ENCODE data around the gene TMTC4.

DNA sequence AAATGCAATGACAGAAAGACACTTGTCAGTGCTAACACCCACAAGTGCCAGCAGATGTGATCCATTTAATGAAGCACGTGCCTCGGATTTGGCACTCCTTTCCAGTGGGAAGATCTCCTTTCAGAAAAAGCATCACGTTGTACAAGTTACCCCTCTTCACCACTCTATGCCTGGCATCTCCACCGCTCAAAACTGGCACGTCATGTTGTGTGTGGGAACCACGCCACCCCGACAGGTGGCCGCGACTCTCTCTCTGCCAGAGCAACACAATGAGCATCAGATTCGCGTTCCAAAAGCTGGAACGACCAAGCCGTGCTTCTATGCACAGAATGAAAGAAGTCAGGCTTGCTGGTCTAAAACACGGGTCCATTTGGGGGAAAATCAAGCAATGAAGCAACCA is 24.3 kb downstream of the TMTC4 start:
- TF ChIP-seq, protein P1, sequence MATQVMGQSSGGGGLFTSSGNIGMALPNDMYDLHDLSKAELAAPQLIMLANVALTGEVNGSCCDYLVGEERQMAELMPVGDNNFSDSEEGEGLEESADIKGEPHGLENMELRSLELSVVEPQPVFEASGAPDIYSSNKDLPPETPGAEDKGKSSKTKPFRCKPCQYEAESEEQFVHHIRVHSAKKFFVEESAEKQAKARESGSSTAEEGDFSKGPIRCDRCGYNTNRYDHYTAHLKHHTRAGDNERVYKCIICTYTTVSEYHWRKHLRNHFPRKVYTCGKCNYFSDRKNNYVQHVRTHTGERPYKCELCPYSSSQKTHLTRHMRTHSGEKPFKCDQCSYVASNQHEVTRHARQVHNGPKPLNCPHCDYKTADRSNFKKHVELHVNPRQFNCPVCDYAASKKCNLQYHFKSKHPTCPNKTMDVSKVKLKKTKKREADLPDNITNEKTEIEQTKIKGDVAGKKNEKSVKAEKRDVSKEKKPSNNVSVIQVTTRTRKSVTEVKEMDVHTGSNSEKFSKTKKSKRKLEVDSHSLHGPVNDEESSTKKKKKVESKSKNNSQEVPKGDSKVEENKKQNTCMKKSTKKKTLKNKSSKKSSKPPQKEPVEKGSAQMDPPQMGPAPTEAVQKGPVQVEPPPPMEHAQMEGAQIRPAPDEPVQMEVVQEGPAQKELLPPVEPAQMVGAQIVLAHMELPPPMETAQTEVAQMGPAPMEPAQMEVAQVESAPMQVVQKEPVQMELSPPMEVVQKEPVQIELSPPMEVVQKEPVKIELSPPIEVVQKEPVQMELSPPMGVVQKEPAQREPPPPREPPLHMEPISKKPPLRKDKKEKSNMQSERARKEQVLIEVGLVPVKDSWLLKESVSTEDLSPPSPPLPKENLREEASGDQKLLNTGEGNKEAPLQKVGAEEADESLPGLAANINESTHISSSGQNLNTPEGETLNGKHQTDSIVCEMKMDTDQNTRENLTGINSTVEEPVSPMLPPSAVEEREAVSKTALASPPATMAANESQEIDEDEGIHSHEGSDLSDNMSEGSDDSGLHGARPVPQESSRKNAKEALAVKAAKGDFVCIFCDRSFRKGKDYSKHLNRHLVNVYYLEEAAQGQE (IDR thresholded peaks at IDR 0.05; ENCODE audit: low read depth) = no peak
- TF ChIP-seq CEBPB (IDR thresholded peaks at IDR 0.05) (no peak), NFIC (IDR thresholded peaks at IDR 0.05) (no peak), CREB1 (IDR thresholded peaks at IDR 0.05; ENCODE audit: low read depth) (no peak), FOXM1 (IDR thresholded peaks at IDR 0.05; ENCODE audit: borderline replicate concordance, low read depth) (no peak), RAD21 (IDR thresholded peaks at IDR 0.05; ENCODE audit: low read depth) (no peak), EP300 (IDR thresholded peaks at IDR 0.05; ENCODE audit: borderline replicate concordance) (no peak), TEAD4 (IDR thresholded peaks at IDR 0.05) (no peak), YY1 (IDR thresholded peaks at IDR 0.05; ENCODE audit: low read depth) (no peak), EGR1 (IDR thresholded peaks at IDR 0.05) (no peak), ZBTB7A (IDR thresholded peaks at IDR 0.05; ENCODE audit: low read depth) (no peak), TAF1 (IDR thresholded peaks at IDR 0.05; ENCODE audit: low read depth) (no peak)
- TF ChIP-seq, protein P2, sequence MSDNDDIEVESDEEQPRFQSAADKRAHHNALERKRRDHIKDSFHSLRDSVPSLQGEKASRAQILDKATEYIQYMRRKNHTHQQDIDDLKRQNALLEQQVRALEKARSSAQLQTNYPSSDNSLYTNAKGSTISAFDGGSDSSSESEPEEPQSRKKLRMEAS (IDR thresholded peaks at IDR 0.05) = no peak
